ENCODE measurements around the gene DIPK1A. TPM values are rescaled to one million over a fixed set of nuclear protein-coding genes. Genes with fewer than 3 reads are reported as not detected.

The DIPK1A gene
- total RNA-seq, 1 donor from 2014 or later = 7.3 TPM

- intact Hi-C loops (cut with micrococcal nuclease) = no loop called here
- ATAC-seq (peak; percentile 98), DNase-seq (peak; percentile 98)
Measured at GRCh38 chr1:92831762-92832536, 129.3 kb downstream of the DIPK1A start, which contains the start of gene RPL5. Gene RPL5 (plus strand): TSS chr1:92832040. CDS start chr1:92832115, 75 bp downstream.

GRCh38 chr1:92831368-92831761 lies 129.9 kb downstream of the DIPK1A start:
- intact Hi-C loops (cut with micrococcal nuclease) = no loop called here
- ATAC-seq = no peak
- DNase-seq = no peak

GRCh38 chr1:92826792-92827191 lies 134.5 kb downstream of the DIPK1A start:
- no peak for DNase-seq
- no peak for ATAC-seq
- intact Hi-C loops (cut with micrococcal nuclease) = no loop called here

GRCh38 chr1:92822879-92823278 lies 138.4 kb downstream of the DIPK1A start:
- DNase-seq = no peak
- ATAC-seq = no peak
- intact Hi-C loops (cut with micrococcal nuclease) = no loop called here

- DNase-seq (no peak), ATAC-seq (no peak)
- intact Hi-C loops (cut with micrococcal nuclease) = no loop called here
Measured at GRCh38 chr1:92820551-92820950, 140.7 kb downstream of the DIPK1A start.

- DNase-seq = no peak
- ATAC-seq = no peak
- intact Hi-C loops (cut with micrococcal nuclease) = no loop called here
Measured at GRCh38 chr1:92820024-92820423, 141.2 kb downstream of the DIPK1A start.

- ATAC-seq (peak; percentile 55), DNase-seq (no peak)
- intact Hi-C loops (cut with micrococcal nuclease) = no loop called here
Measured at GRCh38 chr1:92817986-92818764, 143.1 kb downstream of the DIPK1A start.

GRCh38 chr1:92817137-92817697 lies 144.0 kb downstream of the DIPK1A start:
- ATAC-seq = no peak
- intact Hi-C loops (cut with micrococcal nuclease) = no loop called here
- DNase-seq = no peak

- ATAC-seq (no peak), DNase-seq (no peak)
- intact Hi-C loops (cut with micrococcal nuclease) = no loop called here
Measured at GRCh38 chr1:92816732-92817131, 144.5 kb downstream of the DIPK1A start.

GRCh38 chr1:92808381-92808780 lies 152.9 kb downstream of the DIPK1A start:
- intact Hi-C loops (cut with micrococcal nuclease) = no loop called here
- DNase-seq (no peak), ATAC-seq (no peak)

GRCh38 chr1:92805216-92805615 lies 156.0 kb downstream of the DIPK1A start:
- intact Hi-C loops (cut with micrococcal nuclease) = no loop called here
- ATAC-seq (no peak), DNase-seq (no peak)

- DNase-seq (peak; percentile 74), ATAC-seq (peak; percentile 97)
- intact Hi-C loops (cut with micrococcal nuclease) = no loop called here
Measured at GRCh38 chr1:92804721-92805201, 156.5 kb downstream of the DIPK1A start.

- intact Hi-C loops (cut with micrococcal nuclease) = no loop called here
- ATAC-seq (no peak), DNase-seq (no peak)
Measured at GRCh38 chr1:92803140-92803887, 157.9 kb downstream of the DIPK1A start.

GRCh38 chr1:92797961-92798360 lies 163.3 kb downstream of the DIPK1A start:
- intact Hi-C loops (cut with micrococcal nuclease) = no loop called here

GRCh38 chr1:92797297-92797696 lies 164.0 kb downstream of the DIPK1A start:
- DNase-seq = no peak
- intact Hi-C loops (cut with micrococcal nuclease) = no loop called here
- ATAC-seq = no peak

More at GRCh38 chr1:92797961-92798360, 163.3 kb downstream of the DIPK1A start:
- ATAC-seq (no peak), DNase-seq (no peak)

- no peak for DNase-seq
- intact Hi-C loops (cut with micrococcal nuclease) = no loop called here
- no peak for ATAC-seq
Measured at GRCh38 chr1:92795166-92795565, 166.1 kb downstream of the DIPK1A start.

- DNase-seq (no peak), ATAC-seq (peak; percentile 37)
- intact Hi-C loops (cut with micrococcal nuclease) = no loop called here
Measured at GRCh38 chr1:92792340-92792782, 168.9 kb downstream of the DIPK1A start.
